Bronchial smooth muscle cell (primary cell): ENCODE data around the gene STING1. TPM values are rescaled to one million over a fixed set of nuclear protein-coding genes. Genes with fewer than 3 reads are reported as not detected.

Experiments
- total RNA-seq: library from RNA; depleted of rRNA; stranded (reverse); fragments of >200 nt; gene quantifications from 2 replicates; pipeline ENCODE4 v1.2.1, GENCODE V29; 2014

STING1 gene
- total RNA-seq = 30.9 and 42.2 TPM in 2 replicates

DNA sequence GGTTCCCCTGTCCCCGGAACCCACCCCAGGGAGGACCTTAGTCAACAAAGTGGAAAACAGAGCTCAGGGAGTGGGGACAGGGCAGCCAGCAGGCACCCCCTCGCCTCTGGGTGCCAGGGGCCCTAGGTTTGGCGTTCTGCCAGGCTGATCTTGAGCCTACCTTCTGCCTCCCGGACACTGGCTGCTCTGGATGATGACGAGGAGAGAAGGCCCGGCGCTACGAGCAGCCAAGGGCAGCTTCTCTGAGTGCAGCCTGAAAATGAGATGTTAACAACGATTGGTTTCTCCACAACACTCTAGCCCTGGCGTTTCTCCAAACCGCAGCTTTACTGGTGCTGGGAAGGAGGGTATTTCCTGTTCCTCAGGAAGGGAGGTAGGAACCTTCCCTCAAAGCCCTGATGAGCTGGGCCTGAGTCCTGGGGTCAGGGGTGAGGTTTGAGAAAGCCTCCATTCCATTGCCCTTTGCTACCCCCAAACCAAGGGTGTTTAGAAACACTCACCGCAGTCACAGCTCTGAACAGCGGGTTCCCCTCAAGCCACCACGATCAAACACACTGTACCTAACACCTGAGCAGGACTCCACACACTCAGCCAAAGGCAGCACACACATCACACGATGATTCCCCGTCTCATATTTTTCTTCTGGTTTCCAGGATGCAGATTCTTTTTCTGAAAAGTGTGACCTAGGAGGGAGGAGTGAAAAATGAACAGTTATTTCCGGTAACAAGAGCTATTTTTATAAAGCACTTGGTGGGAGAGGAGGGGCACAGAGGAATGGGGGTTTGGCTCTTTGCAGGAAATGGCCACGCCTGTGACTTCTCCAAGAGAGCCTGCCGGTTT lies at the start of gene STING1:
Gene STING1 (minus strand): TSS at position 709 of the 840 bp plus-strand sequence. CDS start 1,054 bp downstream, outside the sequence.

DNA sequence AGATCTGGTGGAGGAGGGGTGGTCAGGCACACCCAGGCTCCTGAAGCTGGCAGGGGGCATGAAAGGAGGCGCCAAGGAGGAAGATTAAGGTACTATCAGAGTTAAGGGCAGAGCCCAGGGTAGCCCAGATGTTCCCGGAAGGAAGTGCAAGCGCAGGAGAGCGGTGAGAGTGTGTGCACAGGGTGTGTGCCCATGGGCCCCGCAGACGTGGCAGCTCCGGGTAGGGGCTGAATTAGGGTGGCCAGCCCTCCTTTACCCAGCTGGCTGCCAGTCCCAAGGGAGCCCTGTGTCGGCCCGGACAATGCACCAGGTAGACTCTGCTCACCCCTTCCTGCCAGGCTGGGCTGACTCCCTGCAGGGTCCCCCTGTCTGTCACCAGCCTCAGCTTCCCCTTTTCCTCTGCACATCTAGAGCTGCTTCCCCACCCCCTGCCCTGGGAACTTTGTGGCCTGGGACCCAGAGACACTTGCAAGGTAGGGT lies 11.7 kb downstream of the STING1 start, which contains the start of gene SMIM33:
Gene SMIM33 (plus strand): TSS at position 184 of the 480 bp plus-strand sequence. CDS start 118 bp downstream, at position 302.

DNA sequence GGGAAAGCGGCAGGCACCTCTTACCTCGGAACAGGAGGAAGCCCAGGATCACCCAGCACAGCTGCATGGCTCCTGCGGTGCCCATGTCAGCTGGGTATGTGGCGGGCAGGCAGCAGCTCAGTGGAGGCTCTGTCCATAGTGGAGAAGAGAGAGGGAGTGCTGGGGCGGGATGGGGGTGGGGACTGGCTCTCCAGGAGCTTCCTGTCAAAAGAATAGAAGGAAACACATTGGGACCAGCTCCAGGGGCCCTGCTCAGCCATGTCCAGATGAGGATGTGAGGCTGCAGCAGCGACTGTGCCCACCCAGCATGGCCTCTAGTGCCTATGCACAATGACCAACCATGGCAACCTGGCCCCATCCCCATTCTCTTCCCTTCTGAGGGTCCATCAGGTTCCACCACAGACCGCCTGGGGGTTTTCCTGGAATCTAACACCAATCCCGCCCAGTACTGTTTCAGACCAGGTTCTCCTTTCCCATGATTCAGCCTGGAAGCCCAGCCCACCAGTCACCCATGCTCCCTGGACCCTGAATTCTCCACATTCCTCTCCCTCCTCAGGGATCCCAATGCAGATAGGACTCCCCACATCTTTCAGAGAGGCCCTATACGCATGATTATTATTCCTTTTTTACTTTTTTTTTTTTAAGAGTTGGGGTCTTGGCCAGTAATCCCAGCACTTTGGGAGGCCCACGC lies 19.8 kb downstream of the STING1 start, which contains the start of gene ECSCR:
Gene ECSCR (minus strand): TSS at position 158 of the 691 bp plus-strand sequence. CDS start 73 bp downstream, at position 85.

DNA sequence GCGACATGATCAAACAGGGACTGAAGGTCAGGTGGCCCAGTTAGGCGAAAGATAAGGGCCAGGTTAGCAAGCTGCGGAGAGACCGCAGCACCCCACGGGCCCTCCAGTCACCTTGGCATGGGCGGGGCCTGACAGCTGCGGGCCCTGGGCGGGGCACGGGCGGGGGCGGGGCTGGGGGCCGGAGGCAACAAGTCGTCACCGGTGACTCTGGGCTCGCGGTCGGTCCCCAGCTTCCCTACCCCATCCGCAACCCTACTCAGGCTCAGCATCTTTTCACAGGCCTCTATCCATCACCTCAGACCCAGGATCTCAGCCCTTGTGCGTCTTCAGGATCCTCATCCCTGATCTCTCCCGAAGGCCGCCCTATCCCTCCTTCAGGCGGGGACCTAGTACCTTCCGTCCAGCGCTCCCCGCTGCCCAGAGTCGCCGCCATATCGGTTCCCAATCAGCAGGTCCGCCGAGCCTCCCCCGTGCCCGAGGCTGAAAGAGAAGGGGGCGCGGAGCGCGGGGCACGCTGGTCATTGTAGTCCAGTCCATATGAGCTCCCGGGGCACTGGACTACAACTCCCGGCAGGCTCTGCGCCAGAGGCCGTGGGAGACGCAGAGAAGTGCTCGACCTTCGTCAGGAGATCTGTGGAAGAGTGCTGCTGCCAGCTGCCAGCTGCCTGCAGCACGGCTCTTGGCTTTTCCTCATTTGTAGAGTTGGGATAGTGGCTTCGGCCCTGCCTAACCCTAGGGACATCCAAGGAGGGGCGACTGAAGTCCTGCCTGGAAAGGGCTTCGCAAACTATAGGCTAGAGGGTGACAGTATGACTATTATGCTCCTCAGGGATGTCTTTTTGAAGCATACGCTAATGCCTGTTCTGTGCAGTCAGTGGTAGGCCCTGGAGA lies 43.3 kb downstream of the STING1 start, which contains the start of gene DNAJC18:
Gene DNAJC18 (minus strand): TSS at position 513 of the 891 bp plus-strand sequence. CDS start 80 bp downstream, at position 433.

Other genes with a start within 250 kb of the STING1 start
- 211 and 213 TPM in 2 replicates for gene MATR3, start 189.0 kb downstream of the STING1 start, total RNA-seq
- gene PAIP2, start 140.9 kb downstream of the STING1 start, total RNA-seq = 61.9 and 74.1 TPM in 2 replicates
- gene SLC23A1, start 99.5 kb downstream of the STING1 start, total RNA-seq = not detected in 2 replicates
- not detected in 2 replicates for gene MZB1, start 92.8 kb downstream of the STING1 start, total RNA-seq
- 0.26 and 1.3 TPM in 2 replicates for gene PROB1, start 87.7 kb downstream of the STING1 start, total RNA-seq
- 3.5 and 7.7 TPM in 2 replicates for gene SPATA24, start 78.7 kb downstream of the STING1 start, total RNA-seq
- 9.8 and 10.6 TPM in 2 replicates for gene DNAJC18, start 43.2 kb downstream of the STING1 start, total RNA-seq
- not detected in 2 replicates for gene ECSCR, start 20.0 kb downstream of the STING1 start, total RNA-seq
- not detected in 2 replicates for gene SMIM33, start 11.8 kb downstream of the STING1 start, total RNA-seq
- gene UBE2D2, start 78.6 kb upstream of the STING1 start, total RNA-seq = 26.6 and 37.2 TPM in 2 replicates
- 63.5 and 75.4 TPM in 2 replicates for gene CXXC5, start 165.6 kb upstream of the STING1 start, total RNA-seq